RWPE1 (cell line): ENCODE results near the gene CHL1.

Source experiments
- CTCF ChIA-PET: fragments of 350-600 bp; sonication (Branson Sonifier 250); formaldehyde crosslinking; extraction: SDS; loops from one replicate; lab custom pipeline; 2021; lab: Yijun Ruan, JAX
- POLR2A ChIA-PET: fragments of 400-600 bp; formaldehyde crosslinking; extraction: SDS; loops from one replicate; lab custom pipeline; 2020; ENCODE audit warnings: antibody characterized with exemption; ENCODE audit not compliant: low non-redundant PET; lab: Yijun Ruan, JAX
- DNase-seq: peaks from one replicate; pipeline ENCODE4 v3.0.0; 2012; ENCODE audit warnings: low spot score
- H3K27ac ChIP-seq: fragments of 450-650 bp; 2 replicates; pipeline ENCODE4 v1.5.1; 2017
- TF ChIP-seq, protein P1 (sequence below): fragments of 450-650 bp; conservative IDR thresholded peaks from 2 replicates; pipeline ENCODE4 v1.5.1; 2017; ENCODE audit warnings: low read depth, mild to moderate bottlenecking

Gene CHL1

GRCh38 chr3:330494-331115 lies 134.0 kb downstream of the CHL1 start:
- TF ChIP-seq, protein P1, sequence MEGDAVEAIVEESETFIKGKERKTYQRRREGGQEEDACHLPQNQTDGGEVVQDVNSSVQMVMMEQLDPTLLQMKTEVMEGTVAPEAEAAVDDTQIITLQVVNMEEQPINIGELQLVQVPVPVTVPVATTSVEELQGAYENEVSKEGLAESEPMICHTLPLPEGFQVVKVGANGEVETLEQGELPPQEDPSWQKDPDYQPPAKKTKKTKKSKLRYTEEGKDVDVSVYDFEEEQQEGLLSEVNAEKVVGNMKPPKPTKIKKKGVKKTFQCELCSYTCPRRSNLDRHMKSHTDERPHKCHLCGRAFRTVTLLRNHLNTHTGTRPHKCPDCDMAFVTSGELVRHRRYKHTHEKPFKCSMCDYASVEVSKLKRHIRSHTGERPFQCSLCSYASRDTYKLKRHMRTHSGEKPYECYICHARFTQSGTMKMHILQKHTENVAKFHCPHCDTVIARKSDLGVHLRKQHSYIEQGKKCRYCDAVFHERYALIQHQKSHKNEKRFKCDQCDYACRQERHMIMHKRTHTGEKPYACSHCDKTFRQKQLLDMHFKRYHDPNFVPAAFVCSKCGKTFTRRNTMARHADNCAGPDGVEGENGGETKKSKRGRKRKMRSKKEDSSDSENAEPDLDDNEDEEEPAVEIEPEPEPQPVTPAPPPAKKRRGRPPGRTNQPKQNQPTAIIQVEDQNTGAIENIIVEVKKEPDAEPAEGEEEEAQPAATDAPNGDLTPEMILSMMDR: no peak
- POLR2A ChIA-PET: no interaction called here
- DNase-seq: no peak
- no peak overlapping the region for H3K27ac ChIP-seq
- CTCF ChIA-PET: no interaction called here

- CTCF ChIA-PET: no interaction called here
- POLR2A ChIA-PET: no interaction called here
- no peak overlapping the region for H3K27ac ChIP-seq
- DNase-seq: no peak
- TF ChIP-seq, protein P1: no peak
Measured at GRCh38 chr3:331881-332280, 135.3 kb downstream of the CHL1 start.

GRCh38 chr3:332701-333100 lies 136.1 kb downstream of the CHL1 start:
- TF ChIP-seq, protein P1: no peak
- H3K27ac ChIP-seq: no peak overlapping the region
- ChIA-PET POLR2A (no interaction called here), CTCF (no interaction called here)
- DNase-seq: no peak

- ChIA-PET POLR2A (no interaction called here), CTCF (no interaction called here)
Measured at GRCh38 chr3:335240-335639, 138.7 kb downstream of the CHL1 start.

DNA sequence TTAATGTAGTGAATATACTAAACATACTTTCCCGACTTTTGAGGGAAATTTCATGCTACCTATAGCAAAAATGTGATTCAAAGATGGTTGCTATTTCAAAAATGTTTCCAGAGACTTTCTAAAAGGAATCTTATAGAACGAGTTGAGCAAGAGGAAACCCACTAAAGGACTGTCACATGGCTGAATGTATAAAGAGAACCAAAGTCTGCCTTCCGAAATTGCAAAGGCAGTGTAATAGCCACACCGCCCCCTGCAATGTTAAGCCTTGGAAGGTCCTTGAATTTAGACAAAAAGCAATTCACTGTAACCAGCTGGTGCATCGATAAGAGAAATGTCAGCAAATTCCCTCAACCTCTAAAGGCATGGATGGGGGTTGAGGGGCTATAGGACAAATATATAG lies 142.8 kb downstream of the CHL1 start:
- CTCF ChIA-PET: no interaction called here
- no peak for DNase-seq
- POLR2A ChIA-PET: no interaction called here
- H3K27ac ChIP-seq: no peak overlapping the region
- TF ChIP-seq, protein P1: no peak

More at GRCh38 chr3:335240-335639, 138.7 kb downstream of the CHL1 start:
- TF ChIP-seq, protein P1: no peak
- H3K27ac ChIP-seq: no peak overlapping the region
- no peak for DNase-seq

- CTCF ChIA-PET: no interaction called here
- TF ChIP-seq, protein P1: no peak
- H3K27ac ChIP-seq: no peak overlapping the region
- DNase-seq: no peak
- POLR2A ChIA-PET: no interaction called here
Measured at GRCh38 chr3:341998-342397, 145.4 kb downstream of the CHL1 start.

- no peak for DNase-seq
- ChIA-PET POLR2A (no interaction called here), CTCF (no interaction called here)
- H3K27ac ChIP-seq: no peak overlapping the region
- TF ChIP-seq, protein P1: no peak
Measured at GRCh38 chr3:346186-346585, 149.6 kb downstream of the CHL1 start.
